HG03439 (cell line): ENCODE results near the gene ALDH3B2.
"Not testable (repeated sequence)": the region's sequence is repeated elsewhere in the genome, so short reads cannot be mapped to it uniquely, and the experiment has no call there.

ENCODE experiments used
- ATAC-seq: cut with Tn5 transposase; IDR thresholded peaks from one replicate; pipeline ENCODE4 v1.9.1; 2021; ENCODE audit warnings: mild to moderate bottlenecking, moderate library complexity; ENCODE audit not compliant: unreplicated experiment

Gene ALDH3B2

GRCh38 chr11:67662835-67663531 lies 11.4 kb downstream of the ALDH3B2 start:
- no peak for ATAC-seq

- ATAC-seq: no peak
Observed at GRCh38 chr11:67662142-67662834, 12.1 kb downstream of the ALDH3B2 start.

GRCh38 chr11:67660752-67661151 lies 13.7 kb downstream of the ALDH3B2 start:
- not testable (repeated sequence) for ATAC-seq

- ATAC-seq: not testable (repeated sequence)
Observed at GRCh38 chr11:67659651-67660165, 14.7 kb downstream of the ALDH3B2 start.

GRCh38 chr11:67657300-67657699 lies 17.1 kb downstream of the ALDH3B2 start:
- no peak for ATAC-seq

GRCh38 chr11:67656278-67656922 lies 18.0 kb downstream of the ALDH3B2 start:
- no peak for ATAC-seq

GRCh38 chr11:67654225-67654624 lies 20.2 kb downstream of the ALDH3B2 start:
- ATAC-seq: no peak

GRCh38 chr11:67652965-67653845 lies 21.2 kb downstream of the ALDH3B2 start:
- ATAC-seq: no peak

GRCh38 chr11:67651976-67652781 lies 22.2 kb downstream of the ALDH3B2 start:
- no peak for ATAC-seq

- no peak for ATAC-seq
Observed at GRCh38 chr11:67649634-67650510, 24.6 kb downstream of the ALDH3B2 start.

GRCh38 chr11:67648796-67649613 lies 25.4 kb downstream of the ALDH3B2 start:
- ATAC-seq: no peak

GRCh38 chr11:67648140-67648795 lies 26.2 kb downstream of the ALDH3B2 start:
- no peak for ATAC-seq

- no peak for ATAC-seq
Observed at GRCh38 chr11:67647471-67647870, 27.0 kb downstream of the ALDH3B2 start.

GRCh38 chr11:67646535-67647336 lies 27.7 kb downstream of the ALDH3B2 start:
- ATAC-seq: no peak

GRCh38 chr11:67645521-67646461 lies 28.6 kb downstream of the ALDH3B2 start:
- ATAC-seq: no peak
